GM19035 (cell line): ENCODE data around the gene PAPOLB.

Experiments
- ATAC-seq: cut with Tn5 transposase; IDR thresholded peaks from one replicate; pipeline ENCODE4 v1.9.1; 2021; ENCODE audit not compliant: unreplicated experiment

The PAPOLB gene

GRCh38 chr7:4825081-4825480 is 36.7 kb downstream of the PAPOLB start:
- ATAC-seq, result no peak

- no peak for ATAC-seq
Measured at GRCh38 chr7:4824120-4824775, 37.6 kb downstream of the PAPOLB start.

DNA sequence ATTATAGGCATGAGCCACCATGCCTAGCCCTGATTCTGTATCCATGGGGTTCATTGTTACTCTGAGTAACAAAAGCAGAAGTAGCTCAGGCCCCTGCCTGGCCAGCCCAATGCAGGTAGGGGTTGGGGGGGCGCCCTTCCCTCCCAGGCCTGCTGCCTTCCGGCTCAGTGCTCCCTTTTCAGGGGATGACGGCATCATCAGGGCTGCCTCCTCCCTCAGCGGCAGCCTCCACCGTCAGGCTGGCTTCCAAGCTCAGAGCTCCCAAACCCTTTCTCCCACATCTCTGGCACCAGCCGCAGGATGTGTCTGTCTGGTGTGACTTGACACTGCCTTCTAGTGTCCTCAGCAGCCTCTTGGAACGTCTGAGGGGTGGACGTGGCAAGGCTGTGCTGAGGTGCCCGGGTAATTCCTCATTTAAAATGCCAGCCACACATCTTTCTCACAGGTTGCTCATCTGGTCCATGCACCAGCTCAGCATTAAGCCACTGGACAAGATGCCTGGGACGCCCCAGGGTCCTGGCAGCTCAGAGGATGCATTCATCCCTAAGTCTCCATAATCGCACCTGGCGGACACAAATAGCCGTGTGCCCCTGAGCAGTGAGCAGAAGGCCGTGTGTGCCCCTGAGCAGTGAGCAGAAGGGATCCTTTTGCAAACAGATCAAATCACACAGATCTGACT is 38.2 kb downstream of the PAPOLB start:
- ATAC-seq, result no peak

- ATAC-seq, result no peak
Measured at GRCh38 chr7:4822677-4823076, 39.2 kb downstream of the PAPOLB start.

DNA sequence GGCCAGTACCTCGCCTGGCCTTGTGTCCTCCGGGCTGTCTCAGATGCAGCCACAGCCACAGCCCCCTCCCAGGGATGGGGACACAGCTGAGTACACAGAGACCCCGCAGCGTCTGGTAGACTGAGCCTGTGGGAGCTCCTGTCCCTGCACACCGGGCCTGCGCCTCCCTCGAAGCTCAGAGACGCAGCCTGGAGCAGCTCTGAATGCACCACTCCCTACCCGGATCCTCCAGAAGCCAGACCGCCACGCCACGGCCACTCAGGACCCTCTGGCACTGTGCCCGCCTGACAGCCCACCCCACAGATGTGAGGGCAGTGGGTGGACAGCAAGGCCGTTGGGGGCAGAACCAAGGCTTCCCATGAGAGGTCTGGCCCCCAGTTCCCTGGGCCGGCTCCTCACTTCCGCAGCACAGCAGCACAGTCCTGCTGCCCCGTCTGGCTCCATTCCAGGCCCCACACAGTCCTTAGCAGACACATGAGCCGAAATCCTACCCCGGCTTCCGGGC is 40.8 kb downstream of the PAPOLB start:
- ATAC-seq, result no peak

GRCh38 chr7:4820405-4820966 is 41.3 kb downstream of the PAPOLB start:
- ATAC-seq, result no peak

DNA sequence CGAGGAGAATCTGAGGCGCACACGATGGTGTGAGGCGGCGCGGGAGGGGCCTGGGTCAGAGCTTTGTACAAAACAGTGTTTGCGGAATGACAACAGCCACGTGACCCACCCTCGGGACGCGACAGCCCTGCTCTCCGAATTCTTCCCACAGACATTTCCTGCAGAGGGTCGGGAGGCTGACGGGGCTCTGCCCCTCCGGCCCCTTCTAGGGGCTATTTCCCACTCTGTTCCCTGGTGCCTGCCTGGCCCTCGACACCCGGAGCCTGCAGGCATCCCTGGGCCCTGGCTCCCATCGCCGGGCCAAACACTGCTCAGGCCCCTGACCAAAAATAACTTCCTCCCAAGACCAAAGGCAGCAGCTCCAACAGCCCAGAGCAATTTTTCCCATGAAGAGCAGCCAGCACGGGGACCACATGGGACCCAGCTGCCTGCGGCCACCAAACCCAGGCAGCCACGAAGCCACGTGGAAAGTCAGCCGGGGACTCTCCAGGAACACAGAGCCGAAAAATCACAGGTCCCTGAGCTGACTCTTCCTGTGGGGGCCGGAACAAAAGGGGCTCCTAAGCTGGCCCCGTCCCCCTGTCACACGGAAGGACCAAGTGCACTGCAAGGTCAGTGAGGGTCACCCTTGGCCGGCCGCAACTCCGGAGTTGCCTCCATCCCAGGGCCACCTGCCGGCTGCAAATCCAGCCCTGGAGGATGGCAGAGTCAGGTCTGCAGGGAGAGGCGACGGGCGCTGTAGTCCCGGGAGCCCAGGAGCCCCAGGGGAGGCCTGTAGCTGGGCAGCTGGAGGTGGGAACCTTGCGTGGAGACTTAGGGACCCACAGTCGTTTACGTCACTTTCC is 42.0 kb downstream of the PAPOLB start:
- ATAC-seq, result no peak

DNA sequence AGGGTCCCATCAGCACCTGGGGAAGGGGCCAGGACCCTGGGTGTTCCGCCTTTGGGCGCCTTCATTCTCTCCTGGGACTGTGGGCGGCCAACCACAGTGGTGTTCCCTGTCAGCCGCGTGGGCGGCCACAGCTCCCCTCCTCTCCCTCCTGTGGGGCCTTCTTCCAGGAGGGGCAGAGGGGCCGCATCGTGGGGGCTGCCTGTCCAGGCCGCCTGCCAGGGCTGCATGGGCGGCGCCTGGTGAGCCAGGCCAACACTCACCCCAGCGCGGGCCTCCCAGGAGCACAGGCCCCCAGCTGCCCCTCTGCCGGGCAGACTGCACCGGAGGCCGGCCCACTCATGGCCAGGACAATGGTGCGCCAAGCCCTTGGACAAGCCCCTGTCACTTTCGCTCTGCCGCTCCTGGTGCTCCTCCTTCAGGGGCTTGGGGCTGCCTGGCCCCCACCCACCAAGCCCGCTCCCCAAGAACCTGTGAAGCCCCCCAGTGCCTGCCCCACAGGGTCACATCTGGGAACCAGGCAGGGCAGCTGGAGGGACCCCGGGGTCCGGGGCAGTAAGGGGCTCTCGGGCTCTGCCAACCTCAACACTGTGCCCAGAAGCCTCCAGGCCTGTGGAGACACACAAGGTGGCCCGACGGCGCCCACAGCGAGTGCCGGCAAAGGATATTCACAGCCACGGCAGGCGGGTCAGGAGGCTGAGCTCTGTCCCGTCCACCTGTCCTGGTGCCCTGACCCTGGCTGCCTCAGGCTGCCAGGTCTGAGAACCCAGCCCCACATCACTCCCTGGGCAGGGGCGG is 43.6 kb downstream of the PAPOLB start:
- no peak for ATAC-seq

- ATAC-seq, result no peak
Measured at GRCh38 chr7:4817178-4817901, 44.5 kb downstream of the PAPOLB start.

- ATAC-seq, result no peak
Measured at GRCh38 chr7:4816419-4817080, 45.3 kb downstream of the PAPOLB start.

DNA sequence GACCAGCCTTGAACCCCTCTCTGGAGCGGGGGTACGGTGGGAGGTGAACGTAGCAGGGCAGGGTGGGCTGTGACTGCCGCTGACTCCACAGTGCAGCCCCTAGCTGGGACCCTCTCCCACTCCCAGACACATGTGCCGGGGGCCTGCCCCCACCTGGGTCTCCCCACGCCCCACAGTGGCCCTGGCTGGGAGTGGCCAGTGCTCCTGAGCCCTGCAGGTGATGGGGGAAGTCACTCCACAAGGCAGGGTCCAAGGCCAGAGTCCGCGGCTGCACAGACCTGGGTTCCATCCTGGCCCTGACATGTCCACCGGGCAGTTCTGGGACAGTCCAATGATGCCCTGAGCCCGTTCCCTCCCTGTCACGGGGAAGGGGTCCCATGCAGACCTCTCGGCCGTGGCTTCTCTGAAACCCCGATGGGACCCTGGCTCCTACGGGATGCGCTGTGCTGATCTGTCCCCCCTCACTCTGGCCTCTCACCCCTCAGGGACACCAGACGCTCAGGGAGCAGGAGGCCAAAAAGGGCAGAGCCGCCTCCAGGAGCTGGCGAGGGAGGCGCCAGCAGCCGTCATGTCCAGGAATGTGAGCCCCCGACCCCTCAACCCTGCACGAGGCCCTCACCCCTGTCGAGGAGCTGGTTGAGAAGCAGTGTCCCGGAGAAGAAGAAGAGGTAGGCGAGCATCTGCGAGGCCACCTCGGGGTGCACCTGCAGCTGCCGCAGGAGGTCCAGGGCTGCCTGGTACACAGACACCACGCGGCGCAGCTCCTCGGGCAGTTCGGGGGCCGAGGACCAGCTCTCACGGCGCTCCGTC is 46.0 kb downstream of the PAPOLB start:
- no peak for ATAC-seq

- ATAC-seq, result no peak
Measured at GRCh38 chr7:4815121-4815520, 46.7 kb downstream of the PAPOLB start.

DNA sequence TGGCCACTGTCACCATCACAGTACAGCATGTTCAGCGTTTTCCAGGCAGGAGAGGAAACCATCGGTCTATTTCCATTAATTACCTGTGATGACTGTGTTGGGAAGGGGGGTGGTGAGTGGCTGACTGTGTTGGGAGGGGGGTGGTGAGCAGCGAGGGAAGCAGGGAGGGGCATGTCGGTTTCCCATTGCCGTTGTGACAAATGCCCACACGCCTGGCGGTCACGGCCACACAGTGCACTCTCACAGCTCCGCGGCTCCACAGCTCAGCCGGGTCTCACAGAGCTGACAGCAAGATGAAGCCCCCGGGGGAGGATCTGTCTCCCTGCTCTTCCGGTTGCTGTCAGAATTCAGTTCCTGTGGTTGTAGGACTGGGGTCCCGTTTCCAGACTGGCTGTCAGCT is 47.4 kb downstream of the PAPOLB start:
- no peak for ATAC-seq

DNA sequence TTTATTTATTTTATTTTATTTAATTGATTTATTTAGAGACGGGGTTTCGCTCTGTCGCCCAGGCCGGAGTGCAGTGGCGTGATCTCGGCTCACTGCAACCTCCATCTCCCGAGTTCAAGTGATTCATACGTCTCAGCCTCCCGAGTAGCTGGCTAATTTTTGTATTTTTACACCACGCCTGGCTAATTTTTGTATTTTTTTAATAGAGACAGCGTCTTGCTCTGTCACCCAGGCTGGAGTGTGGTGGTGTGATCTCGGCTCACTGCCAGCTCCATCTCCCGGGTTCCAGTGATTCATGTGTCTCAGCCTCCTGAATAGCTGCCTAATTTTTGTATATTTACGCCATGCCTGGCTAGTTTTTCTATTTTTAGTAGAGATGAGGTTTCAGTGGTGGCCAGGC is 52.2 kb downstream of the PAPOLB start:
- no peak for ATAC-seq

DNA sequence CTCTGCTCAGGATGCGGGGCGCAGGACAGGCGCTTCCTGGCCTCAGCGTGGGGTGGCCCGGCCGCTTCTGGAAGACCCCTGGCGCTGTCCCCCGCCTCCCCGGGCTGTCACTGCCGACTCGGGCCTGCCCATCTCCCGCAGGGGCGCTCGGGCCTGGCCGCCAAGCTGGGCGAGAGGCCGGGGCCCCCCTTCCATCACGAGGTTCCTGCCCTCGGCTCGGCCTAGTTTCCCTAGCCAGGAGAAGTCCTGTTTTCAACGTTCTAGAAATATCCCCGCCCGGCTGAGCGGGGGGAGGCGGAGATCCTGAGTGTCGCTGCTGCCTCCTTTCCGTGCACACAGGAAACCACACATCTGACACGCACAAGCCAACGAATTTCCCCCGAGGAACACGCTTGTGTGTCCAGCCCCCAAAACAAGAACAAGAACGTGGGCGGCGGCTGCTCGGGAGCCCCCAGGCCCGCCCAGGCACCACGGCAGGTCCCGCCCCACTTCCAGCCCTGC is 52.7 kb downstream of the PAPOLB start:
- ATAC-seq, result no peak

DNA sequence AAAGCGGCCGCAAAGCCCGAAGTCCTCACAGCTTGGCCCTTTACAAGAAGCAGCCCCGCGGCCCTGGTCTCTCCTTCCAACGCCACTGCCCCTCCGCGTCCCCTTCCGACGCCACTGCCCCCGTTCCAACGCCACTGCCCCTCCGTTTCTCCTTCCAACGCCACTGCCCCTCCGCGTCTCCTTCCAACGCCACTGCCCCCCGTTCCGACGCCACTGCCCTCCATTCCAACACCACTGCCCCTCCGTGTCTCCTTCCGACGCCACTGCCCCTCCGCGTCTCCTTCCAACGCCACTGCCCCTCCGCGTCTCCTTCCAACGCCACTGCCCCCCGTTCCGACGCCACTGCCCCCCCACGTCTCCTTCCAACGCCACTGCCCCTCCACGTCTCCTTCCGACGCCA is 53.3 kb downstream of the PAPOLB start:
- no peak for ATAC-seq

- no peak for ATAC-seq
Measured at GRCh38 chr7:4808026-4808425, 53.8 kb downstream of the PAPOLB start.
